ENCODE data around the gene PRKG1. TPM values are rescaled to one million over a fixed set of nuclear protein-coding genes. Genes with fewer than 3 reads are reported as not detected.

PRKG1 gene
- total and polyA plus RNA-seq, 2 of the 8 experiments (the other 6 are each of a cell fraction or from before 2014, with no cell fraction given) = 4.2 to 15.2 TPM

- H2BK12ac ChIP-seq (ENCODE audit: low read depth, low read length) = no peak overlapping the region
- no peak for TF ChIP-seq CHD2 (IDR thresholded peaks at IDR 0.05; ENCODE audit: low read length)
- TF ChIP-seq JUN (IDR thresholded peaks at IDR 0.05; ENCODE audit: low read depth, low read length) = no peak
- no peak for TF ChIP-seq CREB1 (IDR thresholded peaks at IDR 0.05)
- no peak for TF ChIP-seq CBX8 (IDR thresholded peaks at IDR 0.05; ENCODE audit: borderline replicate concordance, low read depth, low read length)
- no peak for TF ChIP-seq HDAC6 (IDR thresholded peaks at IDR 0.05; ENCODE audit: low read depth, low read length)
- TF ChIP-seq RAD21 (IDR thresholded peaks at IDR 0.05 in 1 of 2, conservative IDR thresholded peaks at IDR 0.05 in 1 of 2; ENCODE audit: low read depth in 2 of 2, low read length in 2 of 2) = no peak
- no peak overlapping the region for H3K4me2 ChIP-seq (ENCODE audit: insufficient read depth in 1 of 2, low read depth in 2 of 2, low read length in 2 of 2)
- no peak overlapping the region for H2BK15ac ChIP-seq (ENCODE audit: low read length)
- no peak overlapping the region for H3K27ac ChIP-seq (ENCODE audit: low read depth, low read length)
- DNase-seq (ENCODE audit: low read depth in 1 of 2, low spot score in 2 of 2) (no peak), FAIRE-seq (no peak)
- H2BK20ac ChIP-seq (ENCODE audit: low read length) = no peak overlapping the region
- ChIA-PET POLR2A (ENCODE audit: partially characterized antibody) (no interaction called here), CTCF (ENCODE audit: partially characterized antibody) (interaction anchor here (0.7 kb wide), 1 partner anchor 467 kb away, joined by 3 read pairs; no protein-coding TSS in a partner anchor)
- H3K23ac ChIP-seq (ENCODE audit: insufficient read length) = no peak overlapping the region
- no peak overlapping the region for H3K18ac ChIP-seq (ENCODE audit: extremely low read depth, low read length)
- no peaks in the 10 kb centered on the region for H3K36me3 ChIP-seq (ENCODE audit: control insufficient read depth in 2 of 4, insufficient read depth in 4 of 4, low read length in 3 of 4)
- no peak overlapping the region for H4K8ac ChIP-seq (ENCODE audit: extremely low read depth, insufficient read depth, low read length)
- H3K79me1 ChIP-seq (ENCODE audit: low read depth, low read length) = no peaks in the 10 kb centered on the region
- no peak overlapping the region for H2AFZ ChIP-seq (ENCODE audit: low read length)
- no peaks in the 10 kb centered on the region for H3K4me1 ChIP-seq (replicated peaks in 1 of 4; ENCODE audit: control insufficient read depth in 3 of 4, insufficient read depth in 4 of 4, low read length in 3 of 4)
- H3K9ac ChIP-seq (replicated peaks in 1 of 4; ENCODE audit: extremely low read depth in 1 of 4, low read depth in 3 of 4, low read length in 3 of 4) = no peak overlapping the region
- no peaks in the 10 kb centered on the region for H3K27me3 ChIP-seq (replicated peaks in 1 of 4; ENCODE audit: control insufficient read depth in 3 of 4, extremely low read depth in 1 of 4, insufficient read depth in 3 of 4, low read length in 3 of 4)
- WGBS, 2 experiments (ENCODE audit: extremely low coverage in 1 of 2, insufficient coverage in 1 of 2, insufficient read length in 1 of 2, insufficient replicate concordance in 2 of 2, low coverage in 1 of 2, low lambda C conversion rate in 2 of 2, missing lambda C conversion rate in 1 of 2) = 87% methylated on average over 2 of the region's 2 CpGs; no CpG with 5 or more reads in 1 of the 2 experiments
- no peak overlapping the region for H2AK5ac ChIP-seq (ENCODE audit: low read depth, low read length)
- no peak overlapping the region for H3K14ac ChIP-seq (ENCODE audit: insufficient read length)
- no peaks in the 10 kb centered on the region for H4K20me1 ChIP-seq (replicated peaks in 1 of 2; ENCODE audit: control insufficient read depth in 1 of 2, insufficient read depth in 2 of 2, low read length in 2 of 2)
- H2BK5ac ChIP-seq (ENCODE audit: low read depth, low read length) = no peak overlapping the region
- no peaks in the 10 kb centered on the region for H3K9me3 ChIP-seq (ENCODE audit: insufficient read depth in 2 of 2, low read depth in 1 of 2, low read length in 1 of 2)
- H3K4ac ChIP-seq (replicated peaks; ENCODE audit: insufficient read length, low read depth, low read length) = no peak overlapping the region
- no peaks in the 10 kb centered on the region for H3K79me2 ChIP-seq (ENCODE audit: control insufficient read depth in 1 of 2, insufficient read depth in 2 of 2, low read length in 2 of 2)
- H3K56ac ChIP-seq (replicated peaks; ENCODE audit: insufficient read length, low read depth, low read length) = no peak overlapping the region
- H4K5ac ChIP-seq (ENCODE audit: insufficient read length, low read depth, low read length) = no peak overlapping the region
- H4K91ac ChIP-seq (replicated peaks; ENCODE audit: insufficient read length, low read length) = no peak overlapping the region
- H3K23me2 ChIP-seq (ENCODE audit: low read depth, low read length) = no peaks in the 10 kb centered on the region
- no peak overlapping the region for H3K4me3 ChIP-seq (ENCODE audit: extremely low read depth in 1 of 4, insufficient read depth in 2 of 4, low read depth in 3 of 4, low read length in 4 of 4)
- no peak overlapping the region for H2BK120ac ChIP-seq (replicated peaks; ENCODE audit: low read depth, low read length)
Measured at GRCh38 chr10:52245547-52245946, 1171.3 kb downstream of the PRKG1 start.

All from H1 (cell line).